HepG2 (cell line): ENCODE results near the gene F8. TPM values are rescaled to one million over a fixed set of nuclear protein-coding genes. Genes with fewer than 3 reads are reported as not detected.

Experiments used
- ARNT2 ChIP-seq: sonication (generic); formaldehyde crosslinking; IDR thresholded peaks from 2 replicates; pipeline ENCODE4 v1.8.0; 2022; ENCODE audit warnings: mild to moderate bottlenecking, low read depth, missing genetic modification reagents, moderate library complexity
- ASH2L ChIP-seq: fragments of 300-600, 200-600 bp; sonication (generic); IDR thresholded peaks from 2 replicates; pipeline ENCODE4 v1.7.0; 2017; ENCODE audit warnings: low read depth, mild to moderate bottlenecking, moderate library complexity, mixed read lengths, low read length; ENCODE audit not compliant: insufficient read length
- GABPA ChIP-seq, 2 experiments: IDR thresholded peaks; 2 replicates each; pipeline ENCODE4 v1.6.1; 2011 to 2016; ENCODE audit warnings: low read depth in 2 of 2, low read length in 1 of 2, missing biosample characterization in 1 of 2, missing genetic modification characterization in 1 of 2
- GABPB1 ChIP-seq: IDR thresholded peaks from 2 replicates; pipeline ENCODE4 v1.6.1; 2016; ENCODE audit warnings: mild to moderate bottlenecking, missing genetic modification reagents, moderate library complexity, missing compliant biosample characterization
- NCOA1 ChIP-seq: sonication (generic); formaldehyde crosslinking; IDR thresholded peaks from 2 replicates; pipeline ENCODE4 v1.9.0; 2021; ENCODE audit warnings: missing genetic modification reagents
- NFYC ChIP-seq: IDR thresholded peaks from 2 replicates; pipeline ENCODE4 v1.6.1; 2016; ENCODE audit warnings: missing genetic modification reagents, missing compliant biosample characterization
- PAWR ChIP-seq: sonication (generic); formaldehyde crosslinking; IDR thresholded peaks from 2 replicates; pipeline ENCODE4 v1.4.0; 2020; ENCODE audit warnings: missing genetic modification reagents, mild to moderate bottlenecking, borderline replicate concordance
- PAX8 ChIP-seq: sonication (generic); formaldehyde crosslinking; IDR thresholded peaks from 2 replicates; pipeline ENCODE4 v1.8.0; 2022; ENCODE audit warnings: mild to moderate bottlenecking, missing genetic modification reagents, borderline replicate concordance
- PHF5A ChIP-seq: IDR thresholded peaks from one replicate; pipeline ENCODE4 v1.6.1; 2018; ENCODE audit warnings: low read depth, missing genetic modification reagents; ENCODE audit not compliant: unreplicated experiment
- PHF8 ChIP-seq: sonication (generic); formaldehyde crosslinking; IDR thresholded peaks from 2 replicates; pipeline ENCODE4 v1.5.0; 2020; ENCODE audit warnings: missing genetic modification reagents
- POGK ChIP-seq: sonication (generic); formaldehyde crosslinking; conservative IDR thresholded peaks from 2 replicates; pipeline ENCODE4 v1.8.0; 2022; ENCODE audit warnings: mild to moderate bottlenecking, moderate library complexity, missing genetic modification reagents
- POLR2A ChIP-seq, 2 experiments: IDR thresholded peaks; 2 replicates each; pipeline ENCODE4 v1.6.1; 2011; ENCODE audit warnings: low read depth in 2 of 2, low read length in 2 of 2, mild to moderate bottlenecking in 1 of 2, moderate library complexity in 1 of 2; ENCODE audit not compliant: insufficient read depth in 1 of 2
- REXO4 ChIP-seq: sonication (generic); formaldehyde crosslinking; IDR thresholded peaks from 2 replicates; pipeline ENCODE4 v1.8.0; 2022; ENCODE audit warnings: missing genetic modification reagents, mild to moderate bottlenecking, borderline replicate concordance
- SIN3B ChIP-seq: fragments of 150-350 bp; IDR thresholded peaks from 2 replicates; pipeline ENCODE4 v1.6.1; 2014; ENCODE audit warnings: low read length
- SP1 ChIP-seq, 2 experiments: fragments of 450-650 bp in 1 of 2; sonication (generic) in 1 of 2; formaldehyde crosslinking in 1 of 2; IDR thresholded peaks; 2 replicates each; pipeline versions ENCODE4 v1.4.0 to v1.6.1; 2016 to 2020; ENCODE audit warnings: missing genetic modification reagents in 1 of 2
- SP4 ChIP-seq: sonication (generic); formaldehyde crosslinking; IDR thresholded peaks from 2 replicates; pipeline ENCODE4 v1.8.1; 2023; ENCODE audit warnings: mild to moderate bottlenecking, missing genetic modification reagents
- TBX2 ChIP-seq: sonication (generic); formaldehyde crosslinking; IDR thresholded peaks from 2 replicates; pipeline ENCODE4 v1.5.0; 2020; ENCODE audit warnings: missing genetic modification reagents, mild to moderate bottlenecking, borderline replicate concordance
- TFDP1 ChIP-seq: IDR thresholded peaks from 2 replicates; pipeline ENCODE4 v1.6.1; 2016; ENCODE audit warnings: missing compliant biosample characterization, missing genetic modification reagents, borderline replicate concordance
- ZFP91 ChIP-seq: sonication (generic); formaldehyde crosslinking; IDR thresholded peaks from 2 replicates; pipeline ENCODE4 v1.9.0; 2022; ENCODE audit warnings: missing genetic modification reagents, mild to moderate bottlenecking, borderline replicate concordance
- ZMYM4 ChIP-seq: sonication (generic); formaldehyde crosslinking; IDR thresholded peaks from 2 replicates; pipeline ENCODE4 v1.8.1; 2023; ENCODE audit warnings: mild to moderate bottlenecking, missing genetic modification reagents
- ZNF501 ChIP-seq: sonication (generic); formaldehyde crosslinking; IDR thresholded peaks from 2 replicates; pipeline ENCODE4 v1.5.1; 2020; ENCODE audit warnings: mild to moderate bottlenecking, moderate library complexity, missing genetic modification reagents
- ZNF7 ChIP-seq: IDR thresholded peaks from 2 replicates; pipeline ENCODE4 v1.6.1; 2016; ENCODE audit warnings: missing biosample characterization, missing genetic modification reagents
- ZNF704 ChIP-seq: sonication (generic); formaldehyde crosslinking; IDR thresholded peaks from 2 replicates; pipeline ENCODE4 v1.8.1; 2023; ENCODE audit warnings: mild to moderate bottlenecking, inconsistent platforms, moderate library complexity, missing genetic modification reagents, borderline replicate concordance
- ZNF766 ChIP-seq: sonication (generic); formaldehyde crosslinking; IDR thresholded peaks from 2 replicates; pipeline ENCODE4 v1.5.0; 2020; ENCODE audit warnings: missing genetic modification reagents, borderline replicate concordance
- polyA plus RNA-seq, 8 experiments: library from polyadenylated mRNA; depleted of rRNA in 3 of 8; stranded (reverse) in 7 of 8; unstranded in 1 of 8; fragments of >200 nt; fragmentation: Illumina TruSeq in 4 of 8; extraction: Trizol in 4 of 8; gene quantifications; 2 replicates each; pipeline versions ENCODE4 v1.2.1 to v1.2.3, GENCODE V29; 2011 to 2016; ENCODE audit warnings: low read depth in 4 of 8, missing spikeins in 1 of 8, mixed read lengths in 1 of 8; ENCODE audit not compliant: insufficient read depth in 1 of 8
- total RNA-seq, 5 experiments: library from RNA; depleted of rRNA; stranded (reverse); fragments of >200 nt; fragmentation: Illumina TruSeq; extraction: Trizol; gene quantifications; 2 replicates each; pipeline ENCODE4 v1.2.3, GENCODE V29; 2016; ENCODE audit warnings: low read depth in 1 of 5

Gene F8
- total and polyA plus RNA-seq, 2 of the 13 experiments (the other 11 are each of a cell fraction or from before 2014, with no cell fraction given) = 0.29 to 0.61 TPM

GRCh38 chrX:154804957-154805695, 217.4 kb downstream of the F8 start, which contains the start of gene MPP1 (continued):
- TF ChIP-seq TFDP1 (CRISPR knock-in tag) = peak; percentile 60; the same call in 1 of the 2 replicates
- peak; percentile 36 for TF ChIP-seq NFYC (CRISPR knock-in tag)
- TF ChIP-seq ZFP91 (CRISPR knock-in tag) = peak; percentile 95
- TF ChIP-seq REXO4 (CRISPR knock-in tag) = no peak
- TF ChIP-seq POLR2A (IDR thresholded peaks at IDR 0.05; ENCODE audit: insufficient read depth in 1 of 2, low read depth in 2 of 2, low read length in 2 of 2) = peak in 1 of 2 experiments; percentile 45; a peak in 1 of 4 replicates
- TF ChIP-seq SIN3B = no peak
- TF ChIP-seq ASH2L = peak; percentile 15
- TF ChIP-seq GABPA (IDR thresholded peaks at IDR 0.05; ENCODE audit: low read depth, low read length) = no peak
- TF ChIP-seq GABPA (CRISPR knock-in tag; IDR thresholded peaks at IDR 0.05; ENCODE audit: low read depth) = no peak
- TF ChIP-seq GABPB1 (CRISPR knock-in tag) = peak; percentile 52; the same call in 1 of the 2 replicates
- no peak for TF ChIP-seq ZNF7 (CRISPR knock-in tag)
- TF ChIP-seq NCOA1 (CRISPR knock-in tag) = no peak
- no peak for TF ChIP-seq SP1 (IDR thresholded peaks at IDR 0.05)
- TF ChIP-seq SP1 (CRISPR knock-in tag; IDR thresholded peaks at IDR 0.05) = 0 out of 2 replicates have a peak, but pooled peaks have one; percentile 23
- TF ChIP-seq ZNF766 (CRISPR knock-in tag) = no peak
- TF ChIP-seq PAWR (CRISPR knock-in tag) = no peak
- 0 out of 2 replicates have a peak, but pooled peaks have one; percentile 29 for TF ChIP-seq POGK (CRISPR knock-in tag)
- no peak; the same call in 1 of the 2 replicates for TF ChIP-seq TBX2
- peak; percentile 41; the same call in 1 of the 2 replicates for TF ChIP-seq ZMYM4 (CRISPR knock-in tag)
- no peak for TF ChIP-seq PHF5A (CRISPR knock-in tag)
- TF ChIP-seq ARNT2 (CRISPR knock-in tag) = no peak
- TF ChIP-seq ZNF501 (CRISPR knock-in tag) = peak; percentile 70; the same call in 1 of the 2 replicates
- TF ChIP-seq ZNF704 (CRISPR knock-in tag) = no peak
- peak; percentile 25; the same call in 1 of the 2 replicates for TF ChIP-seq PHF8 (CRISPR knock-in tag)
- TF ChIP-seq SP4 (CRISPR knock-in tag) = peak; percentile 46; the same call in 1 of the 2 replicates
- no peak for TF ChIP-seq PAX8
